Testis (tissue), 3 donors: ENCODE results near the gene NYAP2. TPM values are rescaled to one million over a fixed set of nuclear protein-coding genes. Genes with fewer than 3 reads are reported as not detected.

Experiments
- DNase-seq: peaks from one replicate; pipeline ENCODE4 v3.0.0-alpha.2; 2019
- H3K27ac ChIP-seq, 2 donors: fragments of 200-600 bp; sonication (generic); one replicate each; pipeline ENCODE4 v1.5.1; 2019
- H3K27me3 ChIP-seq: fragments of 200-600 bp; sonication (generic); one replicate; pipeline ENCODE4 v1.5.1; 2019
- H3K36me3 ChIP-seq: fragments of 200-600 bp; sonication (generic); one replicate; pipeline ENCODE4 v1.5.1; 2017; ENCODE audit warnings: low read depth; ENCODE audit errors: missing control alignments
- H3K4me1 ChIP-seq: fragments of 200-600 bp; sonication (generic); one replicate; pipeline ENCODE4 v1.5.1; 2019
- H3K4me3 ChIP-seq, 2 donors: fragments of 200-600 bp; sonication (generic); one replicate each; pipeline ENCODE4 v1.5.1; 2017 to 2019
- H3K9me3 ChIP-seq: fragments of 200-600 bp; sonication (generic); one replicate; pipeline ENCODE4 v1.5.1; 2017
- POLR2A ChIP-seq: fragments of 450-650 bp; IDR thresholded peaks from one replicate; pipeline ENCODE4 v1.6.1; 2017; ENCODE audit warnings: antibody characterized with exemption, mild to moderate bottlenecking, moderate library complexity
- WGBS, 2 donors: methylation state at CpG; one replicate each; pipeline ENCODE4 v1.1.5; 2018; 5-methylcytosine and 5-hydroxymethylcytosine counted together
- intact Hi-C: fragments of 100-400 bp; cut with DNase I; formaldehyde crosslinking; loops from one replicate; pipeline ENCODE4 v1.15.1; 2023; ENCODE audit warnings: low total_unique reads
- polyA plus RNA-seq: library from polyadenylated mRNA; stranded (reverse); fragments of 350-450 nt; fragmentation: Illumina TruSeq; extraction: RNeasy Lipid Tissue Mini Kit (QIAGEN cat#74804); gene quantifications from one replicate; pipeline ENCODE4 v1.2.3, GENCODE V29; 2014; ENCODE audit warnings: low read depth, low replicate concordance; ENCODE audit not compliant: insufficient read depth
- total RNA-seq, 2 donors: library from RNA; depleted of rRNA; stranded (reverse); fragments of >200 nt; gene quantifications; one replicate each; pipeline ENCODE4 v1.2.3, GENCODE V29; 2016
- TF ChIP-seq, protein P1 (sequence below), 3 experiments: fragments of 450-650 bp in 2 of 3; fragments of 200-600 bp in 1 of 3; sonication (generic) in 1 of 3; IDR thresholded peaks; one replicate each; pipeline ENCODE4 v1.5.1; 2016 to 2019; ENCODE audit warnings: antibody characterized with exemption in 3 of 3, mild to moderate bottlenecking in 2 of 3, moderate library complexity in 1 of 3

NYAP2 gene
- total and polyA plus RNA-seq, 3 donors from 2014 or later = 0.17 to 0.25 (median 0.24) TPM

DNA sequence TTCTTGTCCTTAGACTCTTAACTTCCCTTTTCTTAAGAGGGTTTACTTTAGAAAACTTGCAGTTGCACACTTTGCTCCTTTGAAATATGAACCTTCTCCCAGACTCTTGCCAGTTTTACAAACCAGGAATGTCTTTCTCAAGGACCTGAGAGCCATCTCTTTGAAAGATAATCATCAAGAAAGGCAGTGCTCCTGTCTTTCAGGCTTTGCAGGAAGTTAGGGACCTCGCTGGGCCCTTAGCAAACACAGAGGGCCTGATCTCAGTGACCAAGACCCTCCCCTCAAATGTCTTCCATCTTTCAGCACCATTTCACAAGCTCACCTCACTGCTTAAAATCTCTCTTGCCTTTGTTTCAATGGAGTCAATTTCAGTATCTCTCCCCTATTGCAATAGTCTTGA is 32.0 kb upstream of the NYAP2 start:
- no peaks in the 10 kb centered on the region for H3K4me1 ChIP-seq
- DNase-seq = no peak
- no peak overlapping the region for H3K4me3 ChIP-seq
- H3K27ac ChIP-seq = no peak overlapping the region
- H3K27me3 ChIP-seq = no peaks in the 10 kb centered on the region
- no peaks in the 10 kb centered on the region for H3K36me3 ChIP-seq
- no peaks in the 10 kb centered on the region for H3K9me3 ChIP-seq
- intact Hi-C loops = no loop called here
- TF ChIP-seq, protein P1, sequence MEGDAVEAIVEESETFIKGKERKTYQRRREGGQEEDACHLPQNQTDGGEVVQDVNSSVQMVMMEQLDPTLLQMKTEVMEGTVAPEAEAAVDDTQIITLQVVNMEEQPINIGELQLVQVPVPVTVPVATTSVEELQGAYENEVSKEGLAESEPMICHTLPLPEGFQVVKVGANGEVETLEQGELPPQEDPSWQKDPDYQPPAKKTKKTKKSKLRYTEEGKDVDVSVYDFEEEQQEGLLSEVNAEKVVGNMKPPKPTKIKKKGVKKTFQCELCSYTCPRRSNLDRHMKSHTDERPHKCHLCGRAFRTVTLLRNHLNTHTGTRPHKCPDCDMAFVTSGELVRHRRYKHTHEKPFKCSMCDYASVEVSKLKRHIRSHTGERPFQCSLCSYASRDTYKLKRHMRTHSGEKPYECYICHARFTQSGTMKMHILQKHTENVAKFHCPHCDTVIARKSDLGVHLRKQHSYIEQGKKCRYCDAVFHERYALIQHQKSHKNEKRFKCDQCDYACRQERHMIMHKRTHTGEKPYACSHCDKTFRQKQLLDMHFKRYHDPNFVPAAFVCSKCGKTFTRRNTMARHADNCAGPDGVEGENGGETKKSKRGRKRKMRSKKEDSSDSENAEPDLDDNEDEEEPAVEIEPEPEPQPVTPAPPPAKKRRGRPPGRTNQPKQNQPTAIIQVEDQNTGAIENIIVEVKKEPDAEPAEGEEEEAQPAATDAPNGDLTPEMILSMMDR (IDR thresholded peaks at IDR 0.05) = no peak
- TF ChIP-seq POLR2A = no peak
- 59 to 71% methylated on average over 1 of the region's 1 CpG for WGBS, 2 donors

DNA sequence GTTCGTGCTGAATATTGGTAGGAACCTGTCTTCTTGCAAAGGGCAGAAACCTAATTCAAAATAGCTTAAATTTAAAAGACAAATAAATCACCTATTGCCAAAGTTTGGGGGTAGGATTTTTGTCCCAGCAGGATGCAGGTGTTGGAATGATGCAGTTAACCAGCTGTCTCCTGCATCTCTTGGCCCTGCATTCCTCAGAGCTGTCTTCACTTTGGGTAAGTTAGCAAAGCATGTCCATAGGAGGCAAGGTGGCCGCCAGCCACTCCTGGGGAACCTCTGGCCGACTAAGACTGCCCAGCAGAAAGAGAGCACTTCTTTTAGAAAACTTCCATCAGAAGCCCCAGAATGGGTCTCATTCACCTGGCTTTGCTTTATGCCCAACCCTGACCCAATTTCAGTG is 20.5 kb upstream of the NYAP2 start:
- Histone ChIP-seq H3K4me3 (no peak overlapping the region), H3K36me3 (no peaks in the 10 kb centered on the region), H3K9me3 (no peaks in the 10 kb centered on the region), H3K4me1 (no peaks in the 10 kb centered on the region), H3K27ac (no peak overlapping the region), H3K27me3 (no peaks in the 10 kb centered on the region)
- TF ChIP-seq, protein P1 (IDR thresholded peaks at IDR 0.05) = no peak
- no peak for TF ChIP-seq POLR2A
- WGBS, 2 donors = 75 to 81% methylated on average over 3 of the region's 3 CpGs
- intact Hi-C loops = no loop called here
- no peak for DNase-seq

DNA sequence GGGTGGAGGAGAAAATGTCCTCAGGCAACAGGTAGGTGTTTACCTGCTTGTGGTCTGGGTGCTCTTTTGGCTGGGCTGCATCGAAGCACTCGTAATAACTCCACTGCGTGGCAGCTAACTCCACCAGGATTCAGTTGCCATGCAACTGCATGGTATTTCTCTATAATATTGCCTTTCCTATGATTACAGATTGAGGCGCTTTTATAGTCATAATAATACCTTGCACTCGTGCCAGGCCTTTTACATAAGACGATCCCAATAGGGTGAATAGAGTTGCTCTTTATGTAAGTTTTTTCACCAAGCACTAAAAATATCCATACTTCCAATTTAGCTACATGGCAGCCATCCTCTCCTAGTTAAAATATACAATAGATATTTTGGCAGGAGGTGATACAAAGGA is 19.7 kb upstream of the NYAP2 start:
- WGBS, 2 donors = 90 to 93% methylated on average over 6 of the region's 6 CpGs
- intact Hi-C loops = no loop called here
- H3K4me1 ChIP-seq = no peaks in the 10 kb centered on the region
- no peak overlapping the region for H3K4me3 ChIP-seq
- H3K27ac ChIP-seq = no peak overlapping the region
- no peaks in the 10 kb centered on the region for H3K27me3 ChIP-seq
- DNase-seq = no peak
- H3K9me3 ChIP-seq = no peaks in the 10 kb centered on the region
- TF ChIP-seq, protein P1 (IDR thresholded peaks at IDR 0.05) = no peak
- TF ChIP-seq POLR2A = no peak
- no peaks in the 10 kb centered on the region for H3K36me3 ChIP-seq

DNA sequence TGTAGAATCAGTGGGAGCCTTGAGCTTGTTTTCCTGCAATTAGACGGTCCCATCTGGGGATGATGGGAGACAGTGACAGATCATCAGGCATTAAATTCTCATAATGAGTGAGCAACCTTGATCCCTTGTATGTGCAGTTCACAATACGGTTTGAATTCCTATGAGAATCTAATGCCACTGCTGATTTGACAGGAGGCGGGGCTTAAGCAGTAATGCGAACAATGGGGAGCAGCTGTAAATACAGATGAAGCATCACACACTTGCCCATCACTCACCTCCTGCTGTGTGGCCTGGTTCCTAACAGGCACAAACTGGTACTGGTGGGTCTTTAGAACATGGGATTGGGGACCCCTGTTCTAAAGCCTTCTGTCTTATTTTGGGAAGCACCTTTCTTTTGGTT is 17.9 kb upstream of the NYAP2 start:
- no peak for DNase-seq
- Histone ChIP-seq H3K27ac (no peak overlapping the region), H3K9me3 (no peaks in the 10 kb centered on the region), H3K27me3 (no peaks in the 10 kb centered on the region), H3K4me3 (no peak overlapping the region), H3K36me3 (no peaks in the 10 kb centered on the region), H3K4me1 (no peaks in the 10 kb centered on the region)
- no peak for TF ChIP-seq POLR2A
- TF ChIP-seq, protein P1 (IDR thresholded peaks at IDR 0.05) = no peak
- intact Hi-C loops = no loop called here
- 66 to 82% methylated on average over 4 of the region's 4 CpGs for WGBS, 2 donors

DNA sequence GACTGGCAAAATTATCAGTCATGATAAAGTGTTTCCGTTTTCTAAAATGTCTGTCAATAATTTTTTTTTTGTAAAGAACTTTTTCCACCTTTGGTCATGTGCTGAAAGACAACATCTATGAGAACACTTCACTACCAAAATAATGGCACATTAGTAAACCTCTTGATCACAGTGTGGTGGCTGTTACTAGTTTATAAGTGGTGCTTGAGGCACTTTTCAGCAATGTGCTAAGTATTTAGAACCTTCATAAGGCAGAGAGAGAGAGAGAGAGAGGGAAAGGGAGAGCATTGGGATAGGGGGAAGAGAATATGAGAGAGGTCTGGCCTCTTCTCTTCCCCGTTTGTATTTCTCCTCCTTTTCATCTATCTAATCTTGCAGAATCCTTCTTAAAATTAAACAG is 1.1 kb upstream of the NYAP2 start:
- H3K27ac ChIP-seq = no peak overlapping the region
- H3K4me1 ChIP-seq = no peaks in the 10 kb centered on the region
- intact Hi-C loops = no loop called here
- no peaks in the 10 kb centered on the region for H3K36me3 ChIP-seq
- no peaks in the 10 kb centered on the region for H3K9me3 ChIP-seq
- WGBS, 2 donors = 46 to 63% methylated on average over 2 of the region's 2 CpGs
- DNase-seq = no peak
- no peaks in the 10 kb centered on the region for H3K27me3 ChIP-seq
- no peak overlapping the region for H3K4me3 ChIP-seq
- TF ChIP-seq, protein P1 (IDR thresholded peaks at IDR 0.05) = no peak
- TF ChIP-seq POLR2A = no peak
